ENCODE results near the gene ECT2. TPM values are rescaled to one million over a fixed set of nuclear protein-coding genes. Genes with fewer than 3 reads are reported as not detected.
"Not testable (repeated sequence)": the region's sequence is repeated elsewhere in the genome, so short reads cannot be mapped to it uniquely, and the experiment has no call there.

ECT2 gene
- total RNA-seq, 8 experiments from 2014 or later, result 5.2 to 49.4 (median 13.9) TPM

DNA sequence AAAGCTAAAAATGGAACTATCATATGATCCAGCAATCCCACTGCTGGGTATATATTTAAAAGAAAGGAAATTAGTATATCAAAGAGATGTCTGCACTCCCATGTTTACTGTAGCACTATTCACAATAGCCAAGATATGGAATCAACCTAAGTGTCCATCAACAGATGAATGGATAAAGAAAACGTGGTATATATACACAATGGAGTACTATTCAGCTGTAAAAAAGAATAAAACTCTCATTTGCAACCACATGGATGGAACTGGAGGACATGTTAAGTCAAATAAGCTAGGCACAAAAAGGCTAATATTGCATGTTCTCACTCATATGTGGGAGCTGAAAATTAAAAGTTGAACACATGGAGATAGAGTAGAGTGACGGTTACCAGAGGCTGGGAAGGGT lies 76.7 kb downstream of the ECT2 start:
- H3K4me3 ChIP-seq; ATAC-seq (replicated peaks in 6 of 8); H3K27ac ChIP-seq; H3K4me1 ChIP-seq (replicated peaks in 1 of 2): not testable (repeated sequence)
- in situ Hi-C loops (cut with MboI; ENCODE audit: low pct_unique_long_range_greater_than_20kb in 2 of 9, low sequenced_read_pairs in 9 of 9, unreplicated experiment in 9 of 9), result loop anchor here in 3 of 9 experiments (25.0 kb wide), 1 partner anchor 210 kb away; no protein-coding TSS in a partner anchor
- WGBS, 10 experiments, result 60 to 100% (median 100%) methylated on average over 1 to 2 of the region's 2 CpGs; no CpG with 5 or more reads in 1 of the 10 experiments

- no peak overlapping the region for H3K27ac ChIP-seq
- no peak overlapping the region for H3K4me3 ChIP-seq
- no peak for ATAC-seq (replicated peaks in 6 of 8)
- in situ Hi-C loops (cut with MboI; ENCODE audit: low pct_unique_long_range_greater_than_20kb in 2 of 9, low sequenced_read_pairs in 9 of 9, unreplicated experiment in 9 of 9), result loop anchor here in 3 of 9 experiments (25.0 kb wide), 1 partner anchor 204 kb away; no protein-coding TSS in a partner anchor
- H3K4me1 ChIP-seq (replicated peaks in 1 of 2), result no peaks in the 10 kb centered on the region
- WGBS, 10 experiments, result 23 to 100% (median 86%) methylated on average over 2 of the region's 2 CpGs
Observed at GRCh38 chr3:172832983-172833382, 82.5 kb downstream of the ECT2 start.

- no peak overlapping the region for H3K27ac ChIP-seq
- peak in 4 of 8 experiments; percentile 48 to 79 (median 64) for ATAC-seq (replicated peaks in 6 of 8)
- WGBS, 10 experiments, result 0 to 56% (median 29%) methylated on average over 2 to 6 of the region's 6 CpGs
- in situ Hi-C loops (cut with MboI; ENCODE audit: low pct_unique_long_range_greater_than_20kb in 2 of 9, low sequenced_read_pairs in 9 of 9, unreplicated experiment in 9 of 9), result loop anchor here in 3 of 9 experiments (25.0 kb wide), 1 partner anchor 201 kb away; no protein-coding TSS in a partner anchor
- H3K4me1 ChIP-seq (replicated peaks in 1 of 2), result no peaks in the 10 kb centered on the region
- no peak overlapping the region for H3K4me3 ChIP-seq
Observed at GRCh38 chr3:172836390-172836997, 86.0 kb downstream of the ECT2 start.

DNA sequence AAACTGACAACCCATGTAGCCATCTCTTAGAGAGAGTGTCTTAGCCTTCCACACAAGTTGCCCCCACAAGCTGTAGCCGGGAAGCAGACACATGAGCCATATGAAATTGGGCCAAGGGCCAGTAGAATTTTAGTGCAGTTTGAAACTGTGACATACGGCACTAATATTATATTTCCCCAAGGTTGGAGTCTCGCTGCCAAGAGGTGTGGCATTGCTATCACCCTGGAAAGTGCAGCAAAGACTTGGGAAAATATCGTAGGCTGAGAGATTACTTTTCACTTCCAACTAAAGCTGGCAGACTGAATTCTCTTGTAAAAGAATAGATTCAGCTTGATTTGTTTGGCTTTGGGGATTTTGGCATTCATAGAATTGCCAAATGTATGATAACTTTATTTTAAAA lies 89.2 kb downstream of the ECT2 start:
- H3K4me1 ChIP-seq (replicated peaks in 1 of 2), result no peaks in the 10 kb centered on the region
- in situ Hi-C loops (cut with MboI; ENCODE audit: low pct_unique_long_range_greater_than_20kb in 2 of 9, low sequenced_read_pairs in 9 of 9, unreplicated experiment in 9 of 9), result loop anchor here in 3 of 9 experiments (25.0 kb wide), 1 partner anchor 198 kb away; no protein-coding TSS in a partner anchor
- no peak for ATAC-seq (replicated peaks in 6 of 8)
- H3K27ac ChIP-seq, result no peak overlapping the region
- 0 to 100% (median 84%) methylated on average over 1 to 4 of the region's 4 CpGs; no CpG with 5 or more reads in 3 of the 10 experiments for WGBS, 10 experiments
- no peak overlapping the region for H3K4me3 ChIP-seq

DNA sequence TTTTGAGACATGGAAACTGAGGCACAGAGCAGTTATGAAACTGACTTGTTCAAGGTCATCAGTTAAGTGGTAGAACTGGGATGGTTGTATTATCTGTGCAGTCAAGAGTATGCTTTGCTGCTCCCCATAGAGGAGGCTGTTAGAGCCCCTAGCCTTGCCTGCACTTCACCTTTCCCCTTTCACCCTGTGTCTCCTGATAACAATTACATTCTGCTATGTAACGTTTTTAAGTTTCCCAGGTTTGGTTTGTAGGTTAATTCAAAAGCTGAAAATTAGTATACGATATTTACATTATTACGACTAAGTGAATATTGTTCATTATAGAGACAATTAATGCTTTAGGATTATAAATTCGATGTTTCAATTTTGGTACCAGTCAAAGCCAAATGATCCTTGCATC lies 89.9 kb downstream of the ECT2 start:
- Histone ChIP-seq H3K27ac (no peak overlapping the region), H3K4me1 (replicated peaks in 1 of 2) (no peaks in the 10 kb centered on the region), H3K4me3 (no peak overlapping the region)
- WGBS, 10 experiments, result 7 to 90% (median 73%) methylated on average over 2 to 4 of the region's 4 CpGs
- in situ Hi-C loops (cut with MboI; ENCODE audit: low pct_unique_long_range_greater_than_20kb in 2 of 9, low sequenced_read_pairs in 9 of 9, unreplicated experiment in 9 of 9), result loop anchor here in 3 of 9 experiments (25.0 kb wide), 1 partner anchor 197 kb away; no protein-coding TSS in a partner anchor
- no peak for ATAC-seq (replicated peaks in 6 of 8)

DNA sequence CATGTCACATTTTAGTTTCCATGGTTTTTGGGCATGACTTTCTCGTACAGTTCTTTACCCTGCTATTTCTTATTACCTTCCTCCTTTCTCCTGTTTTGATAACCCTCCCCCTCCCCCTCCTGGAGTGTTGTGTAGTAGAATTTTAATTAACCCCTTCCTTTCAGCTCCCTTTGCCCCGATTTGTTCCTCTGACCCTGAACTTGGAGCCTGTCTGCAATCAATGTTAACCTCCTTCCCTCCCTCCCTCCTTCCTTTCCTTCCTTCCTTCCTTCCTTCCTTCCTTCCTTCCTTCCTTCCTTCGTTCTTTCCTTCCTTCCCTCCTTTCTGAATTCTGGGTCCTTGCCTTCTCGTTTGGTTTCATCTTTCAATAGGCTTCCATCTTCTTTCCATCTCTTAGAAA lies 90.4 kb downstream of the ECT2 start:
- 22 to 80% (median 59%) methylated on average over 1 to 4 of the region's 4 CpGs; no CpG with 5 or more reads in 2 of the 10 experiments for WGBS, 10 experiments
- ATAC-seq (replicated peaks in 6 of 8), result no peak
- no peak overlapping the region for H3K27ac ChIP-seq
- H3K4me1 ChIP-seq (replicated peaks in 1 of 2), result no peaks in the 10 kb centered on the region
- in situ Hi-C loops (cut with MboI; ENCODE audit: low pct_unique_long_range_greater_than_20kb in 2 of 9, low sequenced_read_pairs in 9 of 9, unreplicated experiment in 9 of 9), result loop anchor here in 3 of 9 experiments (25.0 kb wide), 1 partner anchor 196 kb away; no protein-coding TSS in a partner anchor
- no peak overlapping the region for H3K4me3 ChIP-seq

GRCh38 chr3:172844428-172844827 lies 93.9 kb downstream of the ECT2 start:
- H3K27ac ChIP-seq, result no peak overlapping the region
- ATAC-seq (replicated peaks in 6 of 8), result peak in 7 of 8 experiments; percentile 18 to 93 (median 45)
- peaks cover 8 to 14% of the 10 kb centered on the region in 2 donors for H3K4me1 ChIP-seq (replicated peaks in 1 of 2)
- no peak overlapping the region for H3K4me3 ChIP-seq
- 0 to 88% (median 60%) methylated on average over 2 to 4 of the region's 4 CpGs; no CpG with 5 or more reads in 2 of the 10 experiments for WGBS, 10 experiments
- in situ Hi-C loops (cut with MboI; ENCODE audit: low pct_unique_long_range_greater_than_20kb in 2 of 9, low sequenced_read_pairs in 9 of 9, unreplicated experiment in 9 of 9), result loop anchor here in 3 of 9 experiments (25.0 kb wide), 1 partner anchor 193 kb away; no protein-coding TSS in a partner anchor

- Histone ChIP-seq H3K4me3 (no peak overlapping the region), H3K27ac (no peak overlapping the region), H3K4me1 (replicated peaks in 1 of 2) (peaks cover 8 to 14% of the 10 kb centered on the region in 2 donors)
- in situ Hi-C loops (cut with MboI; ENCODE audit: low pct_unique_long_range_greater_than_20kb in 2 of 9, low sequenced_read_pairs in 9 of 9, unreplicated experiment in 9 of 9), result loop anchor here in 3 of 9 experiments (25.0 kb wide), 1 partner anchor 191 kb away; no protein-coding TSS in a partner anchor
- 38 to 83% (median 56%) methylated on average over 1 to 3 of the region's 4 CpGs; no CpG with 5 or more reads in 4 of the 10 experiments for WGBS, 10 experiments
- ATAC-seq (replicated peaks in 6 of 8), result peak in 3 of 8 experiments; percentile 12 to 24 (median 21)
Observed at GRCh38 chr3:172846103-172846561, 95.6 kb downstream of the ECT2 start.

- no peak overlapping the region for H3K27ac ChIP-seq
- 0 to 100% (median 50%) methylated on average over 1 to 2 of the region's 2 CpGs; no CpG with 5 or more reads in 1 of the 10 experiments for WGBS, 10 experiments
- in situ Hi-C loops (cut with MboI; ENCODE audit: low pct_unique_long_range_greater_than_20kb in 2 of 9, low sequenced_read_pairs in 9 of 9, unreplicated experiment in 9 of 9), result loop anchor here in 3 of 9 experiments (25.0 kb wide), 1 partner anchor 191 kb away; no protein-coding TSS in a partner anchor
- ATAC-seq (replicated peaks in 6 of 8), result peak in 5 of 8 experiments; percentile 43 to 72 (median 65)
- H3K4me1 ChIP-seq (replicated peaks in 1 of 2), result peaks cover 8 to 14% of the 10 kb centered on the region in 2 donors
- no peak overlapping the region for H3K4me3 ChIP-seq
Observed at GRCh38 chr3:172846706-172847105, 96.2 kb downstream of the ECT2 start.

GRCh38 chr3:172847292-172847691 lies 96.8 kb downstream of the ECT2 start:
- no peak for ATAC-seq (replicated peaks in 6 of 8)
- H3K27ac ChIP-seq, result no peak overlapping the region
- peaks cover 8 to 14% of the 10 kb centered on the region in 2 donors for H3K4me1 ChIP-seq (replicated peaks in 1 of 2)
- in situ Hi-C loops (cut with MboI; ENCODE audit: low pct_unique_long_range_greater_than_20kb in 2 of 9, low sequenced_read_pairs in 9 of 9, unreplicated experiment in 9 of 9), result loop anchor here in 3 of 9 experiments (25.0 kb wide), 1 partner anchor 190 kb away; no protein-coding TSS in a partner anchor
- no peak overlapping the region for H3K4me3 ChIP-seq

GRCh38 chr3:172848910-172849309 lies 98.4 kb downstream of the ECT2 start:
- in situ Hi-C loops (cut with MboI; ENCODE audit: low pct_unique_long_range_greater_than_20kb in 2 of 9, low sequenced_read_pairs in 9 of 9, unreplicated experiment in 9 of 9), result loop anchor here in 3 of 9 experiments (25.0 kb wide), 1 partner anchor 188 kb away; no protein-coding TSS in a partner anchor
- Histone ChIP-seq H3K4me1 (replicated peaks in 1 of 2) (peaks cover 9 to 15% of the 10 kb centered on the region in 2 donors), H3K27ac (no peak overlapping the region), H3K4me3 (no peak overlapping the region)
- WGBS, 10 experiments, result 0 to 33% (median 10%) methylated on average over 1 of the region's 1 CpG; no CpG with 5 or more reads in 2 of the 10 experiments
- peak in 5 of 8 experiments; percentile 45 to 89 (median 82) for ATAC-seq (replicated peaks in 6 of 8)

DNA sequence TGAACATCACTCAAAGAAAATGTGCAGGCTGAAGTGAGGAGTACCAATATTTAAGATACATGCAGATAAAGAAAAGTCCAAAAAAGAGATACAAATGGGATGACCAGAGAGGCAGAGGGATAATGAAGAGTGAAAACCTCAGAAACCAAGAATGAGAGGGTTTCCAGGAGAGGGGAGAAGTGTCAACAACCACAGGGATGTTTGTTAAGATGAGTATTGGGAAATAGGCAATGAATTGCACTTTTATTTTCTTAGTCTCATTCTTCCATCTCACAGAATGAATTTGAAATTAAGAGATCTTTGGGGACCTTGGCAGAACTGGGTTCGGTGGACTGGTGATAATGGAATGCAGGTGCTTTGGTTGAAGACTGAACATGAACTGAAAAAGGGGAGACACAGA lies 102.5 kb downstream of the ECT2 start:
- H3K27ac ChIP-seq, result no peak overlapping the region
- in situ Hi-C loops (cut with MboI; ENCODE audit: low pct_unique_long_range_greater_than_20kb in 2 of 9, low sequenced_read_pairs in 9 of 9, unreplicated experiment in 9 of 9), result no loop called here
- no peak for ATAC-seq (replicated peaks in 6 of 8)
- WGBS, 10 experiments, result 22 to 100% (median 81%) methylated on average over 1 of the region's 1 CpG; no CpG with 5 or more reads in 4 of the 10 experiments
- no peak overlapping the region for H3K4me3 ChIP-seq
- H3K4me1 ChIP-seq (replicated peaks in 1 of 2), result peaks cover 17 to 19% of the 10 kb centered on the region in 2 donors
